Hepatocyte (in vitro differentiated cells): ENCODE measurements around the gene HS3ST5. TPM values are rescaled to one million over a fixed set of nuclear protein-coding genes. Genes with fewer than 3 reads are reported as not detected.
"Not testable (repeated sequence)": the region's sequence is repeated elsewhere in the genome, so short reads cannot be mapped to it uniquely, and the experiment has no call there.

Experiments
- DNase-seq: peaks from one replicate; pipeline ENCODE4 v3.0.0-alpha.2; 2016; ENCODE audit warnings: low spot score
- H2AFZ ChIP-seq: fragments of 200-600 bp; sonication (generic); 2 replicates; pipeline ENCODE4 v1.6.0; 2016; ENCODE audit warnings: antibody characterized with exemption, mild to moderate bottlenecking
- H3K27ac ChIP-seq: fragments of 200-600 bp; sonication (generic); 2 replicates; pipeline ENCODE4 v1.5.1; 2016; ENCODE audit warnings: mild to moderate bottlenecking
- H3K27me3 ChIP-seq: fragments of 200-600 bp; sonication (generic); 2 replicates; pipeline ENCODE4 v1.6.1; 2016
- H3K36me3 ChIP-seq: fragments of 200-600 bp; sonication (generic); replicated peaks from 2 replicates; pipeline ENCODE4 v1.5.1; 2016; ENCODE audit warnings: low read depth; ENCODE audit not compliant: insufficient read depth
- H3K4me1 ChIP-seq: fragments of 200-600 bp; sonication (generic); 2 replicates; pipeline ENCODE4 v1.5.1; 2016; ENCODE audit warnings: mild to moderate bottlenecking, moderate library complexity; ENCODE audit not compliant: insufficient read depth
- H3K4me2 ChIP-seq: fragments of 200-600 bp; sonication (generic); 2 replicates; pipeline ENCODE4 v1.6.0; 2016
- H3K4me3 ChIP-seq: fragments of 200-600 bp; sonication (generic); 2 replicates; pipeline ENCODE4 v1.5.1; 2016; ENCODE audit warnings: mild to moderate bottlenecking
- H3K79me2 ChIP-seq: fragments of 200-600 bp; sonication (generic); 2 replicates; pipeline ENCODE4 v1.6.0; 2017; ENCODE audit warnings: mild to moderate bottlenecking
- H3K9me2 ChIP-seq: fragments of 200-600 bp; sonication (generic); replicated peaks from 2 replicates; pipeline ENCODE4 v1.6.0; 2017; ENCODE audit warnings: mild to moderate bottlenecking; ENCODE audit not compliant: insufficient read depth
- H3K9me3 ChIP-seq: fragments of 200-600 bp; sonication (generic); 2 replicates; pipeline ENCODE4 v1.5.1; 2016; ENCODE audit warnings: low read depth, mild to moderate bottlenecking
- H4K20me1 ChIP-seq: fragments of 200-600 bp; sonication (generic); 2 replicates; pipeline ENCODE4 v1.6.0; 2016; ENCODE audit warnings: mild to moderate bottlenecking; ENCODE audit not compliant: insufficient read depth, poor library complexity, severe bottlenecking
- EZH2 ChIP-seq: fragments of 200-600 bp; sonication (generic); IDR thresholded peaks from 2 replicates; pipeline ENCODE4 v1.6.1; 2016; ENCODE audit warnings: antibody characterized with exemption, mild to moderate bottlenecking, borderline replicate concordance
- EZH2phosphoT487 ChIP-seq: fragments of 200-600 bp; sonication (generic); IDR thresholded peaks from one replicate; pipeline ENCODE4 v1.6.1; 2018; ENCODE audit warnings: antibody characterized with exemption, mild to moderate bottlenecking, low read depth, moderate library complexity; ENCODE audit not compliant: unreplicated experiment, severe bottlenecking
- WGBS: methylation state at CpG from one replicate; pipeline ENCODE4 v1.1.6; 2016; ENCODE audit warnings: low lambda C conversion rate; ENCODE audit errors: missing lambda C conversion rate; 5-methylcytosine and 5-hydroxymethylcytosine counted together
- polyA plus RNA-seq: library from polyadenylated mRNA; unstranded; fragments of >200 nt; fragmentation: Nextera tagmentation; extraction: Ambion mirVana; gene quantifications from 2 replicates; pipeline ENCODE4 v1.2.1, GENCODE V29; 2016
- total RNA-seq: library from RNA; depleted of rRNA; stranded (reverse); fragments of >200 nt; gene quantifications from 2 replicates; pipeline ENCODE4 v1.2.3, GENCODE V29; 2014
- TF ChIP-seq, protein P1 (sequence below): fragments of 200-600 bp; sonication (generic); IDR thresholded peaks from 2 replicates; pipeline ENCODE4 v1.5.1; 2016; ENCODE audit warnings: antibody characterized with exemption, mild to moderate bottlenecking; ENCODE audit not compliant: poor library complexity

Gene HS3ST5
- total and polyA plus RNA-seq, 2 experiments from 2014 or later = 0.73 to 1.4 TPM

DNA sequence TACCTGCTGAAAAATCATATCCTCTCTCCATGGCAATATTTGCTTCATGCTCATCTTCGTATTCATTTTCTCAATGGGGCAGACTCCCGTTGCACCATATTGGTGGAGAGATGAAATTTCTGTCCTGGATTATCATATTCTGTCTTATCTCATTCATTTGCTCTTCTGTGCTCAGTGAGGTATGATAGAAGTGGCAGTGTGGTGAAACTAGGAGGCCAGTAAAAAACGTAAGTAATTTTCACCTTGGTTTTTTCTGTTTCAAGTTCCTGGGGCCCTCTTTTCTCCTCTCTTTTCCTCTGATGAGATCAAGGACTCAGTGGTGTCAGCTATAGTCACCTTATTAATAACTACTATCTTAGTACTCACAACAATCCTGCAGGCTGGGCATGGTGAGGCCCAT, 189.4 kb downstream of the HS3ST5 start:
- Histone ChIP-seq H2AFZ (no peak overlapping the region), H3K4me2 (no peak overlapping the region), H3K27me3 (no peaks in the 10 kb centered on the region), H3K79me2 (no peaks in the 10 kb centered on the region), H3K4me1 (no peaks in the 10 kb centered on the region), H3K27ac (no peak overlapping the region), H3K4me3 (no peak overlapping the region), H3K9me3 (no peaks in the 10 kb centered on the region), H4K20me1 (no peaks in the 10 kb centered on the region), H3K9me2 (no peaks in the 10 kb centered on the region), H3K36me3 (no peaks in the 10 kb centered on the region)
- DNase-seq = no peak
- no peak for TF ChIP-seq EZH2
- TF ChIP-seq EZH2phosphoT487 = no peak
- TF ChIP-seq, protein P1, sequence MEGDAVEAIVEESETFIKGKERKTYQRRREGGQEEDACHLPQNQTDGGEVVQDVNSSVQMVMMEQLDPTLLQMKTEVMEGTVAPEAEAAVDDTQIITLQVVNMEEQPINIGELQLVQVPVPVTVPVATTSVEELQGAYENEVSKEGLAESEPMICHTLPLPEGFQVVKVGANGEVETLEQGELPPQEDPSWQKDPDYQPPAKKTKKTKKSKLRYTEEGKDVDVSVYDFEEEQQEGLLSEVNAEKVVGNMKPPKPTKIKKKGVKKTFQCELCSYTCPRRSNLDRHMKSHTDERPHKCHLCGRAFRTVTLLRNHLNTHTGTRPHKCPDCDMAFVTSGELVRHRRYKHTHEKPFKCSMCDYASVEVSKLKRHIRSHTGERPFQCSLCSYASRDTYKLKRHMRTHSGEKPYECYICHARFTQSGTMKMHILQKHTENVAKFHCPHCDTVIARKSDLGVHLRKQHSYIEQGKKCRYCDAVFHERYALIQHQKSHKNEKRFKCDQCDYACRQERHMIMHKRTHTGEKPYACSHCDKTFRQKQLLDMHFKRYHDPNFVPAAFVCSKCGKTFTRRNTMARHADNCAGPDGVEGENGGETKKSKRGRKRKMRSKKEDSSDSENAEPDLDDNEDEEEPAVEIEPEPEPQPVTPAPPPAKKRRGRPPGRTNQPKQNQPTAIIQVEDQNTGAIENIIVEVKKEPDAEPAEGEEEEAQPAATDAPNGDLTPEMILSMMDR = no peak
- WGBS = 91% methylated on average over 3 of the region's 3 CpGs

GRCh38 chr6:114151064-114151690, 191.6 kb downstream of the HS3ST5 start:
- Histone ChIP-seq H3K27ac (no peak overlapping the region), H3K4me1 (no peaks in the 10 kb centered on the region), H3K9me2 (no peaks in the 10 kb centered on the region), H4K20me1 (no peaks in the 10 kb centered on the region), H3K79me2 (no peaks in the 10 kb centered on the region), H3K36me3 (no peaks in the 10 kb centered on the region), H3K4me3 (no peak overlapping the region), H3K4me2 (no peak overlapping the region), H3K27me3 (no peaks in the 10 kb centered on the region), H3K9me3 (no peaks in the 10 kb centered on the region), H2AFZ (no peak overlapping the region)
- 43% methylated on average over 3 of the region's 3 CpGs for WGBS
- TF ChIP-seq, protein P1 = no peak
- TF ChIP-seq EZH2 (no peak), EZH2phosphoT487 (no peak)
- DNase-seq = no peak

DNA sequence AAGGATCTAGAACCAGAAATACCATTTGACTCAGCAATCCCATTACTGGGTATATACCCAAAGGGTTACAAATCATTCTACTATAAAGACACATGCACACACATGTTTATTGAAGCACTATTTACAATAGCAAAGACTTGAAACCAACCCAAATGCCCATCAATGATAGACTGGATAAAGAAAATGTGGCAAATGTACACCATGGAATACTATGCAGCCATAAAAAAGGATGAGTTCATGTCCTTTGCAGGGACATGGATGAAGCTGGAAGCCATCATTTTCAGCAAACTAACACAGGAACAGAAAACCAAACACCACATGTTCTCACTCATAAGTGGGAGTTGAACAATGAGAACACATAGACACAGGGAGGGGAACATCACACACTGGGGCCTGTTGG, 193.6 kb downstream of the HS3ST5 start:
- H3K4me3 ChIP-seq, H3K4me2 ChIP-seq, H3K9me2 ChIP-seq, H3K79me2 ChIP-seq, H3K27ac ChIP-seq, H3K9me3 ChIP-seq, H3K27me3 ChIP-seq, DNase-seq, H4K20me1 ChIP-seq, H3K4me1 ChIP-seq, H3K36me3 ChIP-seq, H2AFZ ChIP-seq: not testable (repeated sequence)

DNA sequence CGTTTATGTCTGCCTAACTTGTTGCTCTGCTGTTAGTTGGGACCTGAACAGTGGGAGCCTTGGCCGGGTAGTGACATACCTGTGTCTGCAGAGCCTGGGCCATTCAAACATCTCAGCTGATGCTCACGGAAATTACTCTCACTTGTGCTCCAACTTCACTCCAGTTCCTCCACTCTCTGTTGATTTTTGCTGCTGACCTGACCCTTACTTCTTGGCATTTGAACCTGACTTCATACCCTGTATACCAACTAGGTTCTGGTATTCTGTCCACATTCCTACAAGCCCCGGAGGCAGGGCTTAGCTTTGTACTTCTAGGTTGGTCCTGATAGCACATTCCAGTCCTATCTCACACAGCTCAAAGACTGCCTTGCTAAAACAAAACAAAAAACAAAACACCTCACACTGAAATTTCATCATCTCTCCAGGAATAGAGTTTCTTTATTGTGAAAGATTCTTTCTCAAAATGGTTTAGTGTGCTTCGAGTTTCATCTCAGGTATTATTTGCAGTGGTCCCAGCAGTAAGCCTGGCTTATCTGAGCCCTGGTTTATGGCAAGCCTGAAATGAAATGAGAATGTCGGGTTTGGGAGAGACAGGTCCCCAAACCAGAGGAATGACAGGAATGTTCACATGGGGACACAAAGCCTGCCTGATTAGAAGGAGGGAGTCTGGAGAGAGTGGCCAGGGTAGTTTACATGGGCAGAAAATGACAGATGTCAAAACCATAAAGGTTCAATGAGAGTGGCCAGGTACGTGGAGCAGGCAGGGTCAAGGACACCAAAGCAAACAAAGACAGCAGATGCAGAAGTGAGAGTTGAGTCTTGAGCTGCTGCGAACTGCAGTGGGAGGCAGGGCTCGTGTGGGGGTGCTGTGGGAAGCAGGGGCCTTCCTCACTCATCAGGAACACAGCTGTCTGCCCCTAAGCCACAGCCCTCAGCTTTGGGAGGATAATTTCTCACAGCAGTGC, 197.7 kb downstream of the HS3ST5 start:
- peak overlapping the region; percentile 42 for H3K27ac ChIP-seq

More for the DNA sequence above, 197.7 kb downstream of the HS3ST5 start:
- Histone ChIP-seq H3K4me1 (no peaks in the 10 kb centered on the region), H3K27me3 (no peaks in the 10 kb centered on the region), H3K4me2 (peak overlapping the region; percentile 57), H2AFZ (no peak overlapping the region), H3K79me2 (no peaks in the 10 kb centered on the region), H3K36me3 (no peaks in the 10 kb centered on the region), H3K9me3 (no peaks in the 10 kb centered on the region), H3K9me2 (no peaks in the 10 kb centered on the region), H4K20me1 (no peaks in the 10 kb centered on the region), H3K4me3 (no peak overlapping the region)
- peak; percentile 14 for DNase-seq
- no peak for TF ChIP-seq EZH2
- TF ChIP-seq, protein P1 = no peak
- no peak for TF ChIP-seq EZH2phosphoT487
- 27% methylated on average over 9 of the region's 9 CpGs for WGBS
